SK-N-SH (cell line): ENCODE data around the gene WFDC2. TPM values are rescaled to one million over a fixed set of nuclear protein-coding genes. Genes with fewer than 3 reads are reported as not detected.

Experiments used
- CTCF ChIA-PET: fragments of 300-600, 350-600 bp; formaldehyde crosslinking; extraction: SDS; loops from one replicate; lab custom pipeline; 2021; lab: Yijun Ruan, JAX
- POLR2A ChIA-PET: fragments of 350-600 bp; sonication (Branson Sonifier 250); formaldehyde crosslinking; extraction: SDS; loops from one replicate; lab custom pipeline; 2020; ENCODE audit warnings: antibody characterized with exemption, inconsistent platforms; lab: Yijun Ruan, JAX
- DNase-seq: peaks from one replicate; pipeline ENCODE4 v3.0.0; 2012
- H2AFZ ChIP-seq: fragments of 200-600 bp; sonication (generic); 2 replicates; pipeline ENCODE4 v1.8.1; 2016; ENCODE audit warnings: antibody characterized with exemption, mild to moderate bottlenecking, low read depth
- H3F3A ChIP-seq: fragments of 200-600 bp; sonication (generic); replicated peaks from 2 replicates; pipeline ENCODE3; 2016; ENCODE audit warnings: antibody characterized with exemption, mild to moderate bottlenecking; ENCODE audit not compliant: insufficient read depth
- H3K27ac ChIP-seq, 2 experiments: fragments of 200-500 bp in 1 of 2; fragments of 200-600 bp in 1 of 2; sonication (Bioruptor generic) in 1 of 2; sonication (generic), shearing (Covaris generic) in 1 of 2; 2 replicates each; pipeline versions ENCODE4 v1.5.1 to v1.6.1; 2014 to 2016; ENCODE audit warnings: low read depth in 2 of 2, inconsistent platforms in 1 of 2, low read length in 1 of 2, mild to moderate bottlenecking in 1 of 2, mixed read lengths in 1 of 2
- H3K27me3 ChIP-seq: fragments of 200-600 bp; sonication (generic), shearing (Covaris generic); 2 replicates; pipeline ENCODE4 v1.6.1; 2016; ENCODE audit warnings: mixed run types; ENCODE audit not compliant: insufficient read depth
- H3K36me3 ChIP-seq, 2 experiments: fragments of 200-500 bp in 1 of 2; fragments of 200-600 bp in 1 of 2; sonication (Bioruptor generic) in 1 of 2; sonication (generic) in 1 of 2; replicated peaks in 1 of 2; 2 replicates each; pipeline versions ENCODE3 to v1.5.1; 2014 to 2016; ENCODE audit warnings: low read length in 1 of 2, mild to moderate bottlenecking in 1 of 2; ENCODE audit not compliant: insufficient read depth in 2 of 2, control insufficient read depth in 1 of 2
- H3K4me1 ChIP-seq, 2 experiments: fragments of 200-500 bp in 1 of 2; fragments of 200-600 bp in 1 of 2; sonication (Bioruptor generic) in 1 of 2; sonication (generic), shearing (Covaris generic) in 1 of 2; 2 replicates each; pipeline versions ENCODE4 v1.5.1 to v1.6.1; 2014 to 2016; ENCODE audit warnings: low read depth in 1 of 2, low read length in 1 of 2, mixed run types in 1 of 2; ENCODE audit not compliant: insufficient read depth in 2 of 2, control insufficient read depth in 1 of 2
- H3K4me2 ChIP-seq: fragments of 200-600 bp; sonication (generic), shearing (Covaris generic); 2 replicates; pipeline ENCODE4 v1.6.1; 2017; ENCODE audit warnings: mixed run types
- H3K4me3 ChIP-seq, 2 experiments: fragments of 200-500 bp in 1 of 2; fragments of 200-600 bp in 1 of 2; sonication (Bioruptor generic) in 1 of 2; sonication (generic), shearing (Covaris generic) in 1 of 2; 2 replicates each; pipeline versions ENCODE4 v1.5.1 to v1.8.1; 2014 to 2016; ENCODE audit warnings: low read depth in 2 of 2, inconsistent platforms in 1 of 2, low read length in 1 of 2, mild to moderate bottlenecking in 1 of 2, mixed read lengths in 1 of 2, moderate library complexity in 1 of 2
- H3K79me2 ChIP-seq: fragments of 200-600 bp; sonication (generic); 2 replicates; pipeline ENCODE4 v1.8.1; 2017; ENCODE audit warnings: mild to moderate bottlenecking; ENCODE audit not compliant: insufficient read depth
- H3K9ac ChIP-seq: fragments of 200-600 bp; sonication (generic); 2 replicates; pipeline ENCODE4 v1.6.1; 2017; ENCODE audit warnings: mixed run types
- H3K9me2 ChIP-seq: fragments of 200-600 bp; sonication (generic); 2 replicates; pipeline ENCODE4 v1.6.1; 2017; ENCODE audit warnings: mixed run types
- H3K9me3 ChIP-seq: fragments of 200-600 bp; sonication (generic); 2 replicates; pipeline ENCODE4 v1.6.1; 2017; ENCODE audit warnings: mixed run types, mild to moderate bottlenecking, moderate library complexity
- H4K20me1 ChIP-seq: fragments of 200-600 bp; sonication (generic); 2 replicates; pipeline ENCODE4 v1.6.1; 2017; ENCODE audit warnings: mild to moderate bottlenecking, mixed run types; ENCODE audit not compliant: insufficient read depth
- EZH2phosphoT487 ChIP-seq: fragments of 200-600 bp; sonication (generic); IDR thresholded peaks from 2 replicates; pipeline ENCODE4 v1.6.1; 2017; ENCODE audit warnings: low read depth, mixed run types, mild to moderate bottlenecking, antibody characterized with exemption, moderate library complexity, borderline replicate concordance
- FOSL2 ChIP-seq: IDR thresholded peaks from 2 replicates; pipeline ENCODE4 v1.4.0; 2012; ENCODE audit warnings: low read depth, mild to moderate bottlenecking, moderate library complexity, borderline replicate concordance
- GABPA ChIP-seq: IDR thresholded peaks from 2 replicates; pipeline ENCODE4 v1.4.0; 2012; ENCODE audit warnings: low read depth, mild to moderate bottlenecking
- GATA2 ChIP-seq: sonication (generic); formaldehyde crosslinking; IDR thresholded peaks from 2 replicates; pipeline ENCODE4 v1.5.0; 2020; ENCODE audit warnings: mild to moderate bottlenecking, missing genetic modification reagents
- MXI1 ChIP-seq: IDR thresholded peaks from 2 replicates; pipeline ENCODE4 v1.6.1; 2012; ENCODE audit warnings: mild to moderate bottlenecking, low read depth, low read length, improper control_type of control experiment
- NFIC ChIP-seq: IDR thresholded peaks from 2 replicates; pipeline ENCODE4 v1.4.0; 2012; ENCODE audit warnings: borderline replicate concordance
- RFX5 ChIP-seq: IDR thresholded peaks from 2 replicates; pipeline ENCODE4 v1.6.1; 2012; ENCODE audit warnings: mild to moderate bottlenecking, improper control_type of control experiment, low read length
- RXRA ChIP-seq: IDR thresholded peaks from 2 replicates; pipeline ENCODE4 v1.4.0; 2012; ENCODE audit warnings: low read depth, mild to moderate bottlenecking, borderline replicate concordance
- TAF1 ChIP-seq: IDR thresholded peaks from 2 replicates; pipeline ENCODE4 v1.6.1; 2012; ENCODE audit warnings: low read depth, mild to moderate bottlenecking, low read length, moderate library complexity, borderline replicate concordance
- TEAD4 ChIP-seq: IDR thresholded peaks from 2 replicates; pipeline ENCODE4 v1.4.0; 2012; ENCODE audit warnings: mild to moderate bottlenecking, borderline replicate concordance; ENCODE audit not compliant: insufficient read depth
- WGBS: methylation state at CpG from one replicate; pipeline ENCODE4 v1.1.6; 2017; ENCODE audit warnings: low lambda C conversion rate; 5-methylcytosine and 5-hydroxymethylcytosine counted together
- polyA plus RNA-seq, 3 experiments: library from polyadenylated mRNA; depleted of rRNA; stranded (reverse); fragments of >200 nt; gene quantifications; 2 replicates each; pipeline ENCODE4 v1.2.3, GENCODE V29; 2012
- TF ChIP-seq, protein P1 (sequence below): IDR thresholded peaks from 2 replicates; pipeline ENCODE4 v1.4.0; 2012; ENCODE audit warnings: low read depth, borderline replicate concordance
- TF ChIP-seq, protein P2 (sequence below): fragments of 150-350 bp; IDR thresholded peaks from 2 replicates; pipeline ENCODE4 v1.6.1; 2017; ENCODE audit warnings: antibody characterized with exemption, low read length, low read depth, borderline replicate concordance
- TF ChIP-seq, protein P3 (sequence below): fragments of 150-350 bp; IDR thresholded peaks from 2 replicates; pipeline ENCODE4 v1.6.1; 2016; ENCODE audit warnings: mild to moderate bottlenecking, low read depth, low read length
- TF ChIP-seq, protein P4 (sequence below): IDR thresholded peaks from 2 replicates; pipeline ENCODE4 v1.4.0; 2012; ENCODE audit warnings: low read depth
- TF ChIP-seq, protein P5 (sequence below): IDR thresholded peaks from 2 replicates; pipeline ENCODE4 v1.6.1; 2012; ENCODE audit warnings: mild to moderate bottlenecking, low read depth, low read length, moderate library complexity

WFDC2 gene
- polyA plus RNA-seq, 1 of the 3 experiments (the other 2 are of a cell fraction) = 0.21 TPM

DNA sequence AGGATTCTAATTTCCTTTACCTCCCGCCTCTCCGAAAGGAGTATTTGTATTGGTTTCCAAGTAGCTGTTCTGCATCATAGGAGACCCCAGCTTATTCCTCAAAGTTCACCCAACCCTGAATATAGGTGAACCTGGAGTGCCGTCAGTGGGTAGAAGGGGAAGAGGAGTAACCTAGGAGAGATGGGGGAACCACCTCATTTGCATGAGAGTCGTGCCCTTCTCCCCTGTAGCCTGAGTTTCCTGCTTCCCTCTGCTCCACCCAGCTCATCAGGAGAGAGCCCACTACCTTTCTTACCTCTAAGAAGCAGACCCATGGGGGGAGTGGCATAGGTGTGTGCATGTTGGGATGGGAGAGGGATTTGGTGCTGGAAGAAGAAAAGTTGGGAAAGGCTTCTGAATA is 17.3 kb upstream of the WFDC2 start:
- Histone ChIP-seq H3F3A (no peaks in the 10 kb centered on the region), H3K4me1 (no peaks in the 10 kb centered on the region), H3K36me3 (no peaks in the 10 kb centered on the region), H3K27ac (no peak overlapping the region), H3K9me3 (no peaks in the 10 kb centered on the region), H3K9ac (no peak overlapping the region), H2AFZ (no peak overlapping the region), H3K9me2 (no peaks in the 10 kb centered on the region), H3K4me3 (no peak overlapping the region), H3K27me3 (peaks cover 17% of the 10 kb centered on the region; the same call in 1 of the 2 replicates), H3K4me2 (no peak overlapping the region), H4K20me1 (no peaks in the 10 kb centered on the region), H3K79me2 (no peaks in the 10 kb centered on the region)
- TF ChIP-seq, protein P1, sequence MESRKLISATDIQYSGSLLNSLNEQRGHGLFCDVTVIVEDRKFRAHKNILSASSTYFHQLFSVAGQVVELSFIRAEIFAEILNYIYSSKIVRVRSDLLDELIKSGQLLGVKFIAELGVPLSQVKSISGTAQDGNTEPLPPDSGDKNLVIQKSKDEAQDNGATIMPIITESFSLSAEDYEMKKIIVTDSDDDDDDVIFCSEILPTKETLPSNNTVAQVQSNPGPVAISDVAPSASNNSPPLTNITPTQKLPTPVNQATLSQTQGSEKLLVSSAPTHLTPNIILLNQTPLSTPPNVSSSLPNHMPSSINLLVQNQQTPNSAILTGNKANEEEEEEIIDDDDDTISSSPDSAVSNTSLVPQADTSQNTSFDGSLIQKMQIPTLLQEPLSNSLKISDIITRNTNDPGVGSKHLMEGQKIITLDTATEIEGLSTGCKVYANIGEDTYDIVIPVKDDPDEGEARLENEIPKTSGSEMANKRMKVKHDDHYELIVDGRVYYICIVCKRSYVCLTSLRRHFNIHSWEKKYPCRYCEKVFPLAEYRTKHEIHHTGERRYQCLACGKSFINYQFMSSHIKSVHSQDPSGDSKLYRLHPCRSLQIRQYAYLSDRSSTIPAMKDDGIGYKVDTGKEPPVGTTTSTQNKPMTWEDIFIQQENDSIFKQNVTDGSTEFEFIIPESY = no peak
- TF ChIP-seq TAF1 (no peak), MXI1 (no peak), GABPA (no peak), RFX5 (no peak), TEAD4 (no peak), FOSL2 (no peak), RXRA (no peak), EZH2phosphoT487 (no peak), NFIC (no peak), GATA2 (no peak)
- TF ChIP-seq, protein P2, sequence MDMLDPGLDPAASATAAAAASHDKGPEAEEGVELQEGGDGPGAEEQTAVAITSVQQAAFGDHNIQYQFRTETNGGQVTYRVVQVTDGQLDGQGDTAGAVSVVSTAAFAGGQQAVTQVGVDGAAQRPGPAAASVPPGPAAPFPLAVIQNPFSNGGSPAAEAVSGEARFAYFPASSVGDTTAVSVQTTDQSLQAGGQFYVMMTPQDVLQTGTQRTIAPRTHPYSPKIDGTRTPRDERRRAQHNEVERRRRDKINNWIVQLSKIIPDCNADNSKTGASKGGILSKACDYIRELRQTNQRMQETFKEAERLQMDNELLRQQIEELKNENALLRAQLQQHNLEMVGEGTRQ = no peak
- TF ChIP-seq, protein P3, sequence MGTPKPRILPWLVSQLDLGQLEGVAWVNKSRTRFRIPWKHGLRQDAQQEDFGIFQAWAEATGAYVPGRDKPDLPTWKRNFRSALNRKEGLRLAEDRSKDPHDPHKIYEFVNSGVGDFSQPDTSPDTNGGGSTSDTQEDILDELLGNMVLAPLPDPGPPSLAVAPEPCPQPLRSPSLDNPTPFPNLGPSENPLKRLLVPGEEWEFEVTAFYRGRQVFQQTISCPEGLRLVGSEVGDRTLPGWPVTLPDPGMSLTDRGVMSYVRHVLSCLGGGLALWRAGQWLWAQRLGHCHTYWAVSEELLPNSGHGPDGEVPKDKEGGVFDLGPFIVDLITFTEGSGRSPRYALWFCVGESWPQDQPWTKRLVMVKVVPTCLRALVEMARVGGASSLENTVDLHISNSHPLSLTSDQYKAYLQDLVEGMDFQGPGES = no peak
- TF ChIP-seq, protein P4, sequence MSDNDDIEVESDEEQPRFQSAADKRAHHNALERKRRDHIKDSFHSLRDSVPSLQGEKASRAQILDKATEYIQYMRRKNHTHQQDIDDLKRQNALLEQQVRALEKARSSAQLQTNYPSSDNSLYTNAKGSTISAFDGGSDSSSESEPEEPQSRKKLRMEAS = no peak
- TF ChIP-seq, protein P5, sequence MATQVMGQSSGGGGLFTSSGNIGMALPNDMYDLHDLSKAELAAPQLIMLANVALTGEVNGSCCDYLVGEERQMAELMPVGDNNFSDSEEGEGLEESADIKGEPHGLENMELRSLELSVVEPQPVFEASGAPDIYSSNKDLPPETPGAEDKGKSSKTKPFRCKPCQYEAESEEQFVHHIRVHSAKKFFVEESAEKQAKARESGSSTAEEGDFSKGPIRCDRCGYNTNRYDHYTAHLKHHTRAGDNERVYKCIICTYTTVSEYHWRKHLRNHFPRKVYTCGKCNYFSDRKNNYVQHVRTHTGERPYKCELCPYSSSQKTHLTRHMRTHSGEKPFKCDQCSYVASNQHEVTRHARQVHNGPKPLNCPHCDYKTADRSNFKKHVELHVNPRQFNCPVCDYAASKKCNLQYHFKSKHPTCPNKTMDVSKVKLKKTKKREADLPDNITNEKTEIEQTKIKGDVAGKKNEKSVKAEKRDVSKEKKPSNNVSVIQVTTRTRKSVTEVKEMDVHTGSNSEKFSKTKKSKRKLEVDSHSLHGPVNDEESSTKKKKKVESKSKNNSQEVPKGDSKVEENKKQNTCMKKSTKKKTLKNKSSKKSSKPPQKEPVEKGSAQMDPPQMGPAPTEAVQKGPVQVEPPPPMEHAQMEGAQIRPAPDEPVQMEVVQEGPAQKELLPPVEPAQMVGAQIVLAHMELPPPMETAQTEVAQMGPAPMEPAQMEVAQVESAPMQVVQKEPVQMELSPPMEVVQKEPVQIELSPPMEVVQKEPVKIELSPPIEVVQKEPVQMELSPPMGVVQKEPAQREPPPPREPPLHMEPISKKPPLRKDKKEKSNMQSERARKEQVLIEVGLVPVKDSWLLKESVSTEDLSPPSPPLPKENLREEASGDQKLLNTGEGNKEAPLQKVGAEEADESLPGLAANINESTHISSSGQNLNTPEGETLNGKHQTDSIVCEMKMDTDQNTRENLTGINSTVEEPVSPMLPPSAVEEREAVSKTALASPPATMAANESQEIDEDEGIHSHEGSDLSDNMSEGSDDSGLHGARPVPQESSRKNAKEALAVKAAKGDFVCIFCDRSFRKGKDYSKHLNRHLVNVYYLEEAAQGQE = no peak
- ChIA-PET CTCF (interaction anchor here (0.8 to 4.9 kb wide), 9 partner anchors 16 to 408 kb away, joined by 3 to 39 read pairs (median 4); no protein-coding TSS in a partner anchor), POLR2A (no interaction called here)
- 54% methylated on average over 4 of the region's 4 CpGs for WGBS
- DNase-seq = no peak
